Neutrophil (primary cell): ENCODE measurements around the gene AIM2.
"Not testable (repeated sequence)": the region's sequence is repeated elsewhere in the genome, so short reads cannot be mapped to it uniquely, and the experiment has no call there.

Experiments
- H3K27ac ChIP-seq: fragments of 200-600 bp; sonication (generic); 2 replicates; pipeline ENCODE4 v1.5.1; 2016; ENCODE audit warnings: mild to moderate bottlenecking, moderate library complexity
- H3K27me3 ChIP-seq: fragments of 200-600 bp; sonication (generic); 2 replicates; pipeline ENCODE4 v1.6.0; 2016; ENCODE audit warnings: mild to moderate bottlenecking
- H3K36me3 ChIP-seq: fragments of 200-600 bp; sonication (generic); 2 replicates; pipeline ENCODE4 v1.5.1; 2017
- H3K4me1 ChIP-seq, 2 experiments: fragments of 200-600 bp in 1 of 2; sonication (generic) in 1 of 2; 1 replicate in 1 of 2; 2 replicates in 1 of 2; pipeline versions ENCODE4 v1.5.1 to v1.6.1; 2013 to 2016; ENCODE audit warnings: low read depth in 1 of 2, low read length in 1 of 2, mild to moderate bottlenecking in 1 of 2, moderate library complexity in 1 of 2; ENCODE audit not compliant: control insufficient read depth in 1 of 2, insufficient read depth in 1 of 2
- H3K4me3 ChIP-seq, 2 experiments: fragments of 200-600 bp in 1 of 2; sonication (generic) in 1 of 2; 1 replicate in 1 of 2; 2 replicates in 1 of 2; pipeline ENCODE4 v1.5.1; 2013 to 2016; ENCODE audit warnings: low read depth in 1 of 2, low read length in 1 of 2, mild to moderate bottlenecking in 1 of 2, moderate library complexity in 1 of 2
- H3K9me3 ChIP-seq: fragments of 200-600 bp; sonication (generic); 2 replicates; pipeline ENCODE4 v1.5.1; 2016
- CTCF ChIP-seq: fragments of 200-600 bp; sonication (generic); IDR thresholded peaks from 2 replicates; pipeline ENCODE4 v1.5.1; 2016; ENCODE audit warnings: antibody characterized with exemption

Gene AIM2

GRCh38 chr1:159030311-159030710, 46.3 kb downstream of the AIM2 start:
- H3K9me3 ChIP-seq: no peaks in the 10 kb centered on the region
- H3K4me1 ChIP-seq: peaks cover 3 to 5% of the 10 kb centered on the region in 2 experiments
- no peak overlapping the region for H3K27ac ChIP-seq
- no peaks in the 10 kb centered on the region for H3K27me3 ChIP-seq
- TF ChIP-seq CTCF: no peak
- H3K36me3 ChIP-seq: peaks cover 52% of the 10 kb centered on the region
- H3K4me3 ChIP-seq: no peak overlapping the region

GRCh38 chr1:159026841-159027240, 49.7 kb downstream of the AIM2 start:
- peaks cover 28 to 32% of the 10 kb centered on the region in 2 experiments for H3K4me1 ChIP-seq
- not testable (repeated sequence) for H3K9me3 ChIP-seq, H3K4me3 ChIP-seq, H3K27me3 ChIP-seq, H3K27ac ChIP-seq
- peaks cover 36% of the 10 kb centered on the region for H3K36me3 ChIP-seq

DNA sequence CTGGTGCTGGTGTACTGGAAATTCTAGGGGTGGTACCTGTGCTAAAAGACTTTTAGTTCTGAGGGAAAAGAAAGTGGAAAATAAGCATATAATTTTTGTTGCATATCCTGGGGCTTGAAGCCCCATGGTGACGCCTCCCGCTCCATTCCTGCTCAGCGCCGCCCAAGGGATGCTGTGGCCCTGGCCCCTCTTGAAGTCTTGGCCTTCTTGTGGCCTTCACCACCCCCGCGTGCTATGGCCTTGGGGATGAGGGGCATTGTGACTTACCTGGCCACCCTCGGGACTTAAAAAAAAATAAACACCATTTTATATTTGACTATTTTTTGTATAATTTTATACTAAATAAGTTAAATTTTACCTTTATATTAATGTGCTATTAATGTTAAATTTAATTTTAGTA, 51.5 kb downstream of the AIM2 start:
- Histone ChIP-seq H3K9me3 (no peaks in the 10 kb centered on the region), H3K4me1 (peaks cover 37 to 38% of the 10 kb centered on the region in 2 experiments), H3K36me3 (peaks cover 33% of the 10 kb centered on the region), H3K4me3 (no peak overlapping the region), H3K27me3 (no peaks in the 10 kb centered on the region), H3K27ac (no peak overlapping the region)
- no peak for TF ChIP-seq CTCF

DNA sequence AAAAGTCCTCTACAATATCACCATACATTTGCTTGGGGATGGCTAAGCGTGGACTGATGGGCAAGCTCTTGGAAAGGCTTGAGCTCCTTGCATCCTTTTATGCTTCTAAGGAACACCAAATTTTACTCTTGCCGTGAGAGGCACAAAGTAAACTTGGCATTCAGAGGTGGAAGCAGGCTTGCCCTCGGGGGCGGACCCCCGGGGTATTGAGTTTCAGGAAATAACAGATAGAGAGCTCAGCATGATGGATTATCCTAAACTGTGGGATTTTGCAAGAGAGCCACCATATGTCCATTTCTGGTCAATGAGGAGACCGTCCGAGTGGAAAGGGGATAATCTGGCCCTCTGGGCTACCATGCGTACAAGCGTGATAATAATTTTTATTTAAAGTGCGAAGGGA, 52.8 kb downstream of the AIM2 start:
- Histone ChIP-seq H3K27me3 (no peaks in the 10 kb centered on the region), H3K27ac (peak overlapping the region; percentile 82), H3K4me3 (no peak overlapping the region), H3K9me3 (no peaks in the 10 kb centered on the region), H3K4me1 (peaks cover 39 to 41% of the 10 kb centered on the region in 2 experiments), H3K36me3 (peaks cover 46% of the 10 kb centered on the region)
- no peak for TF ChIP-seq CTCF

GRCh38 chr1:159015440-159015909, 61.1 kb downstream of the AIM2 start:
- peaks cover 65 to 77% of the 10 kb centered on the region in 2 experiments for H3K4me1 ChIP-seq
- peak overlapping the region; percentile 88 for H3K27ac ChIP-seq
- TF ChIP-seq CTCF: peak; percentile 58
- no peaks in the 10 kb centered on the region for H3K27me3 ChIP-seq
- H3K9me3 ChIP-seq: no peaks in the 10 kb centered on the region
- peak overlapping the region; percentile 38 to 46 for H3K4me3 ChIP-seq
- H3K36me3 ChIP-seq: peaks cover 51% of the 10 kb centered on the region

- Histone ChIP-seq H3K4me3 (peak overlapping the region; percentile 38 to 46), H3K27ac (peak overlapping the region; percentile 88), H3K9me3 (no peaks in the 10 kb centered on the region), H3K4me1 (peaks cover 60 to 76% of the 10 kb centered on the region in 2 experiments), H3K36me3 (peaks cover 44% of the 10 kb centered on the region), H3K27me3 (no peaks in the 10 kb centered on the region)
- TF ChIP-seq CTCF: no peak
Observed at GRCh38 chr1:159014851-159015250, 61.7 kb downstream of the AIM2 start.
